Measurements from ENCODE around the gene RSU1.

GRCh38 chr10:16853809-16854208 is 36.6 kb upstream of the RSU1 start:
- no peak for TF ChIP-seq EZH2 (IDR thresholded peaks at IDR 0.05; ENCODE audit: insufficient read depth, low read length)
- no peak for TF ChIP-seq CTCF (IDR thresholded peaks at IDR 0.05; ENCODE audit: insufficient read depth, low read depth, low read length)

All from astrocyte (in vitro differentiated cells and primary cell).